HepG2 (cell line): ENCODE results near the gene NLRC5. TPM values are rescaled to one million over a fixed set of nuclear protein-coding genes. Genes with fewer than 3 reads are reported as not detected.
A peak's percentile ranks its signal among the peaks of the same experiment; 100 is the strongest.

ENCODE experiments used
- BHLHE40 ChIP-seq: IDR thresholded peaks from 2 replicates; pipeline ENCODE4 v1.6.1; 2011; ENCODE audit warnings: low read length, improper control_type of control experiment
- FOXK1 ChIP-seq: sonication (generic); formaldehyde crosslinking; IDR thresholded peaks from 2 replicates; pipeline ENCODE4 v1.4.0; 2020; ENCODE audit warnings: low read depth, missing genetic modification reagents, borderline replicate concordance
- HNF4A ChIP-seq: sonication (generic); formaldehyde crosslinking; IDR thresholded peaks from 2 replicates; pipeline ENCODE4 v1.4.0; 2020; ENCODE audit warnings: missing genetic modification reagents
- NCOR1 ChIP-seq: fragments of 200-600 bp; sonication (generic); IDR thresholded peaks from 2 replicates; pipeline ENCODE4 v1.7.0; 2017; ENCODE audit warnings: antibody characterized with exemption, low read length, borderline replicate concordance
- ZNF292 ChIP-seq: sonication (generic); formaldehyde crosslinking; IDR thresholded peaks from 2 replicates; pipeline ENCODE4 v1.8.1; 2022; ENCODE audit warnings: mild to moderate bottlenecking, low read depth, missing genetic modification reagents, borderline replicate concordance
- polyA plus RNA-seq, 8 experiments: library from polyadenylated mRNA; depleted of rRNA in 3 of 8; stranded (reverse) in 7 of 8; unstranded in 1 of 8; fragments of >200 nt; fragmentation: Illumina TruSeq in 4 of 8; extraction: Trizol in 4 of 8; gene quantifications; 2 replicates each; pipeline versions ENCODE4 v1.2.1 to v1.2.3, GENCODE V29; 2011 to 2016; ENCODE audit warnings: low read depth in 4 of 8, missing spikeins in 1 of 8, mixed read lengths in 1 of 8; ENCODE audit not compliant: insufficient read depth in 1 of 8
- total RNA-seq, 5 experiments: library from RNA; depleted of rRNA; stranded (reverse); fragments of >200 nt; fragmentation: Illumina TruSeq; extraction: Trizol; gene quantifications; 2 replicates each; pipeline ENCODE4 v1.2.3, GENCODE V29; 2016; ENCODE audit warnings: low read depth in 1 of 5
- TF ChIP-seq, protein P1 (sequence below): sonication (generic); formaldehyde crosslinking; IDR thresholded peaks from 2 replicates; pipeline ENCODE4 v1.4.0; 2020; ENCODE audit warnings: missing genetic modification reagents, borderline replicate concordance
- TF ChIP-seq, protein P2 (sequence below): IDR thresholded peaks from 2 replicates; pipeline ENCODE4 v1.6.1; 2016; ENCODE audit warnings: control low read depth
- TF ChIP-seq, protein P3 (sequence below): sonication (generic); formaldehyde crosslinking; IDR thresholded peaks from 2 replicates; pipeline ENCODE4 v1.4.0; 2020; ENCODE audit warnings: mild to moderate bottlenecking, missing genetic modification reagents
- TF ChIP-seq, protein P4 (sequence below): sonication (generic); formaldehyde crosslinking; IDR thresholded peaks from 2 replicates; pipeline ENCODE4 v1.4.0; 2020; ENCODE audit warnings: mild to moderate bottlenecking, missing genetic modification reagents

Gene NLRC5
- total and polyA plus RNA-seq, 2 of the 13 experiments (the other 11 are each of a cell fraction or from before 2014, with no cell fraction given): 6.3 to 12.7 TPM

DNA sequence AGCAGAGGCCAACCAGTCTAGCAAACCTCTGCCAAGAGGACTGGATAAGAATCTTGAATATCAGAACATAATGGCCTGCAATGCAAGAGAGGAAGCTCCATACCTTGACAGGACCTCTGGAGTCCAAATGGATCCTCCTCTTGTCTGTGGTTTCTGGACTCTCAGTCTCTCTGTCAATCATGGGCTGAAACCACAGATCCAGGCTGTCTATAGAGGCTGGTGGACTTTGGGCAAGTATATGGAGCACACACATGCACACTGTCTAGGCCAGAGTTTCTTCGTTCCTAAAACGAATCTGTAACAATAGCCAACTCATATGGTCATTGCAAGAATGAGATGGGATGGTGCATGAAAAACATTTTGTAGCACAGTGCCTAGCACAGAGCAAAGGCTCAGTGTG is 37.7 kb downstream of the NLRC5 start (continued):
- TF ChIP-seq, protein P1, sequence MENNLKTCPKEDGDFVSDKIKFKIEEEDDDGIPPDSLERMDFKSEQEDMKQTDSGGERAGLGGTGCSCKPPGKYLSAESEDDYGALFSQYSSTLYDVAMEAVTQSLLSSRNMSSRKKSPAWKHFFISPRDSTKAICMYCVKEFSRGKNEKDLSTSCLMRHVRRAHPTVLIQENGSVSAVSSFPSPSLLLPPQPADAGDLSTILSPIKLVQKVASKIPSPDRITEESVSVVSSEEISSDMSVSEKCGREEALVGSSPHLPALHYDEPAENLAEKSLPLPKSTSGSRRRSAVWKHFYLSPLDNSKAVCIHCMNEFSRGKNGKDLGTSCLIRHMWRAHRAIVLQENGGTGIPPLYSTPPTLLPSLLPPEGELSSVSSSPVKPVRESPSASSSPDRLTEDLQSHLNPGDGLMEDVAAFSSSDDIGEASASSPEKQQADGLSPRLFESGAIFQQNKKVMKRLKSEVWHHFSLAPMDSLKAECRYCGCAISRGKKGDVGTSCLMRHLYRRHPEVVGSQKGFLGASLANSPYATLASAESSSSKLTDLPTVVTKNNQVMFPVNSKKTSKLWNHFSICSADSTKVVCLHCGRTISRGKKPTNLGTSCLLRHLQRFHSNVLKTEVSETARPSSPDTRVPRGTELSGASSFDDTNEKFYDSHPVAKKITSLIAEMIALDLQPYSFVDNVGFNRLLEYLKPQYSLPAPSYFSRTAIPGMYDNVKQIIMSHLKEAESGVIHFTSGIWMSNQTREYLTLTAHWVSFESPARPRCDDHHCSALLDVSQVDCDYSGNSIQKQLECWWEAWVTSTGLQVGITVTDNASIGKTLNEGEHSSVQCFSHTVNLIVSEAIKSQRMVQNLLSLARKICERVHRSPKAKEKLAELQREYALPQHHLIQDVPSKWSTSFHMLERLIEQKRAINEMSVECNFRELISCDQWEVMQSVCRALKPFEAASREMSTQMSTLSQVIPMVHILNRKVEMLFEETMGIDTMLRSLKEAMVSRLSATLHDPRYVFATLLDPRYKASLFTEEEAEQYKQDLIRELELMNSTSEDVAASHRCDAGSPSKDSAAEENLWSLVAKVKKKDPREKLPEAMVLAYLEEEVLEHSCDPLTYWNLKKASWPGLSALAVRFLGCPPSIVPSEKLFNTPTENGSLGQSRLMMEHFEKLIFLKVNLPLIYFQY: 0 out of 2 replicates have a peak, but pooled peaks have one; percentile 37
- TF ChIP-seq NCOR1 (0 out of 2 replicates have a peak, but pooled peaks have one; percentile 47), FOXK1 (CRISPR knock-in tag) (no peak), BHLHE40 (0 out of 2 replicates have a peak, but pooled peaks have one; percentile 4), ZNF292 (CRISPR knock-in tag) (0 out of 2 replicates have a peak, but pooled peaks have one; percentile 13), HNF4A (peak; percentile 83)
- TF ChIP-seq, protein P2, sequence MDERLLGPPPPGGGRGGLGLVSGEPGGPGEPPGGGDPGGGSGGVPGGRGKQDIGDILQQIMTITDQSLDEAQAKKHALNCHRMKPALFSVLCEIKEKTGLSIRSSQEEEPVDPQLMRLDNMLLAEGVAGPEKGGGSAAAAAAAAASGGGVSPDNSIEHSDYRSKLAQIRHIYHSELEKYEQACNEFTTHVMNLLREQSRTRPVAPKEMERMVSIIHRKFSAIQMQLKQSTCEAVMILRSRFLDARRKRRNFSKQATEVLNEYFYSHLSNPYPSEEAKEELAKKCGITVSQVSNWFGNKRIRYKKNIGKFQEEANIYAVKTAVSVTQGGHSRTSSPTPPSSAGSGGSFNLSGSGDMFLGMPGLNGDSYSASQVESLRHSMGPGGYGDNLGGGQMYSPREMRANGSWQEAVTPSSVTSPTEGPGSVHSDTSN (CRISPR knock-in tag): peak; percentile 83
- TF ChIP-seq, protein P3, sequence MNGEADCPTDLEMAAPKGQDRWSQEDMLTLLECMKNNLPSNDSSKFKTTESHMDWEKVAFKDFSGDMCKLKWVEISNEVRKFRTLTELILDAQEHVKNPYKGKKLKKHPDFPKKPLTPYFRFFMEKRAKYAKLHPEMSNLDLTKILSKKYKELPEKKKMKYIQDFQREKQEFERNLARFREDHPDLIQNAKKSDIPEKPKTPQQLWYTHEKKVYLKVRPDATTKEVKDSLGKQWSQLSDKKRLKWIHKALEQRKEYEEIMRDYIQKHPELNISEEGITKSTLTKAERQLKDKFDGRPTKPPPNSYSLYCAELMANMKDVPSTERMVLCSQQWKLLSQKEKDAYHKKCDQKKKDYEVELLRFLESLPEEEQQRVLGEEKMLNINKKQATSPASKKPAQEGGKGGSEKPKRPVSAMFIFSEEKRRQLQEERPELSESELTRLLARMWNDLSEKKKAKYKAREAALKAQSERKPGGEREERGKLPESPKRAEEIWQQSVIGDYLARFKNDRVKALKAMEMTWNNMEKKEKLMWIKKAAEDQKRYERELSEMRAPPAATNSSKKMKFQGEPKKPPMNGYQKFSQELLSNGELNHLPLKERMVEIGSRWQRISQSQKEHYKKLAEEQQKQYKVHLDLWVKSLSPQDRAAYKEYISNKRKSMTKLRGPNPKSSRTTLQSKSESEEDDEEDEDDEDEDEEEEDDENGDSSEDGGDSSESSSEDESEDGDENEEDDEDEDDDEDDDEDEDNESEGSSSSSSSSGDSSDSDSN (CRISPR knock-in tag): 0 out of 2 replicates have a peak, but pooled peaks have one; percentile 8
- TF ChIP-seq, protein P4, sequence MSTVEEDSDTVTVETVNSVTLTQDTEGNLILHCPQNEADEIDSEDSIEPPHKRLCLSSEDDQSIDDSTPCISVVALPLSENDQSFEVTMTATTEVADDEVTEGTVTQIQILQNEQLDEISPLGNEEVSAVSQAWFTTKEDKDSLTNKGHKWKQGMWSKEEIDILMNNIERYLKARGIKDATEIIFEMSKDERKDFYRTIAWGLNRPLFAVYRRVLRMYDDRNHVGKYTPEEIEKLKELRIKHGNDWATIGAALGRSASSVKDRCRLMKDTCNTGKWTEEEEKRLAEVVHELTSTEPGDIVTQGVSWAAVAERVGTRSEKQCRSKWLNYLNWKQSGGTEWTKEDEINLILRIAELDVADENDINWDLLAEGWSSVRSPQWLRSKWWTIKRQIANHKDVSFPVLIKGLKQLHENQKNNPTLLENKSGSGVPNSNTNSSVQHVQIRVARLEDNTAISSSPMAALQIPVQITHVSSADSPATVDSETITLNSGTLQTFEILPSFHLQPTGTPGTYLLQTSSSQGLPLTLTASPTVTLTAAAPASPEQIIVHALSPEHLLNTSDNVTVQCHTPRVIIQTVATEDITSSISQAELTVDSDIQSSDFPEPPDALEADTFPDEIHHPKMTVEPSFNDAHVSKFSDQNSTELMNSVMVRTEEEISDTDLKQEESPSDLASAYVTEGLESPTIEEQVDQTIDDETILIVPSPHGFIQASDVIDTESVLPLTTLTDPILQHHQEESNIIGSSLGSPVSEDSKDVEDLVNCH (CRISPR knock-in tag): no peak
